Measurements from ENCODE around the gene STARD9. TPM values are rescaled to one million over a fixed set of nuclear protein-coding genes. Genes with fewer than 3 reads are reported as not detected.

The STARD9 gene
- total RNA-seq, 1 donor from 2014 or later: 35.1 TPM

Other genes with a start within 250 kb of the STARD9 start
- 18.4 TPM for gene CAPN3, start 216.1 kb upstream of the STARD9 start, total RNA-seq
- gene ZNF106, start 84.5 kb upstream of the STARD9 start, total RNA-seq: 38.1 TPM
- 60.9 TPM for gene SNAP23, start 80.0 kb upstream of the STARD9 start, total RNA-seq
- 25.3 TPM for gene LRRC57, start 26.8 kb upstream of the STARD9 start, total RNA-seq
- gene HAUS2, start 26.8 kb upstream of the STARD9 start, total RNA-seq: 25.8 TPM
- 10.3 TPM for gene CDAN1, start 161.5 kb downstream of the STARD9 start, total RNA-seq